Omental fat pad (tissue), 4 donors: ENCODE measurements around the gene SCG5. TPM values are rescaled to one million over a fixed set of nuclear protein-coding genes. Genes with fewer than 3 reads are reported as not detected.

Experiments used
- ATAC-seq: fragments of 150-250 bp; one replicate; pipeline ENCODE4 v1.9.1; 2016; ENCODE audit warnings: mild to moderate bottlenecking, moderate library complexity; ENCODE audit not compliant: low FRiP score
- DNase-seq: peaks from one replicate; pipeline ENCODE4 v3.0.0-alpha.2; 2019; ENCODE audit warnings: low spot score
- total RNA-seq, 4 donors: library from RNA; depleted of rRNA; stranded (reverse); fragments of >200 nt; gene quantifications; one replicate each; pipeline ENCODE4 v1.1.0, GENCODE V29; 2016
- TF ChIP-seq, protein P1 (sequence below), 3 donors: fragments of 450-650 bp; IDR thresholded peaks; one replicate each; pipeline ENCODE4 v1.5.1; 2016 to 2017; ENCODE audit warnings: antibody characterized with exemption in 3 of 3, mild to moderate bottlenecking in 3 of 3, moderate library complexity in 2 of 3

Gene SCG5
- total RNA-seq, 4 donors from 2014 or later, result 2.1 to 3.4 TPM; not detected in 2

- ATAC-seq, result no peak
- DNase-seq, result no peak
- TF ChIP-seq, protein P1, sequence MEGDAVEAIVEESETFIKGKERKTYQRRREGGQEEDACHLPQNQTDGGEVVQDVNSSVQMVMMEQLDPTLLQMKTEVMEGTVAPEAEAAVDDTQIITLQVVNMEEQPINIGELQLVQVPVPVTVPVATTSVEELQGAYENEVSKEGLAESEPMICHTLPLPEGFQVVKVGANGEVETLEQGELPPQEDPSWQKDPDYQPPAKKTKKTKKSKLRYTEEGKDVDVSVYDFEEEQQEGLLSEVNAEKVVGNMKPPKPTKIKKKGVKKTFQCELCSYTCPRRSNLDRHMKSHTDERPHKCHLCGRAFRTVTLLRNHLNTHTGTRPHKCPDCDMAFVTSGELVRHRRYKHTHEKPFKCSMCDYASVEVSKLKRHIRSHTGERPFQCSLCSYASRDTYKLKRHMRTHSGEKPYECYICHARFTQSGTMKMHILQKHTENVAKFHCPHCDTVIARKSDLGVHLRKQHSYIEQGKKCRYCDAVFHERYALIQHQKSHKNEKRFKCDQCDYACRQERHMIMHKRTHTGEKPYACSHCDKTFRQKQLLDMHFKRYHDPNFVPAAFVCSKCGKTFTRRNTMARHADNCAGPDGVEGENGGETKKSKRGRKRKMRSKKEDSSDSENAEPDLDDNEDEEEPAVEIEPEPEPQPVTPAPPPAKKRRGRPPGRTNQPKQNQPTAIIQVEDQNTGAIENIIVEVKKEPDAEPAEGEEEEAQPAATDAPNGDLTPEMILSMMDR (IDR thresholded peaks at IDR 0.05), result no peak
Measured at GRCh38 chr15:32674681-32675080, 33.2 kb downstream of the SCG5 start.

GRCh38 chr15:32675466-32675865 lies 34.0 kb downstream of the SCG5 start:
- TF ChIP-seq, protein P1 (IDR thresholded peaks at IDR 0.05), result no peak
- DNase-seq (no peak), ATAC-seq (no peak)

- ATAC-seq (no peak), DNase-seq (no peak)
- TF ChIP-seq, protein P1 (IDR thresholded peaks at IDR 0.05), result no peak
Measured at GRCh38 chr15:32676169-32676568, 34.7 kb downstream of the SCG5 start.

- no peak for DNase-seq
- TF ChIP-seq, protein P1 (IDR thresholded peaks at IDR 0.05), result no peak
- ATAC-seq, result no peak
Measured at GRCh38 chr15:32677238-32677750, 35.8 kb downstream of the SCG5 start.

GRCh38 chr15:32679298-32679690 lies 37.8 kb downstream of the SCG5 start:
- no peak for ATAC-seq
- DNase-seq, result no peak
- TF ChIP-seq, protein P1 (IDR thresholded peaks at IDR 0.05), result no peak

DNA sequence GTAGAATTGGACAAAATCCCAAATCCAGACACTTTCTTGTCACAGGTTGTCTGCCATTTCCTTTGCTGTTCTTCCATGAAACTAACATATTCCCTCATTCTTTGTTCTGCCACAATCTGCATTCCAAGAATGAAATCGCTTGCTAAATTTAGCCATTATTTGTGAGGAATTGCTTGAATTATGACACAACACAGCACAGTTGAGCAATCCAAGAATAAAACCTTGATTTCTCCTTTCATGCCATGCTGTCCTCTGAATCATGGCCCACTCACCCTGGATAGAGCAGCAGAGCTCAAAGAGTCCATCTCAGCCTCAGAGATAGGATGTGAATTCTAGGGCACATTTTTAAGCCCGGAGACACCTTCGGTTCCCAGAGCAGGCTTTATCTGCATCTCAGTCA lies 41.1 kb downstream of the SCG5 start:
- TF ChIP-seq, protein P1 (IDR thresholded peaks at IDR 0.05), result no peak
- peak; percentile 72 for ATAC-seq
- DNase-seq, result no peak

DNA sequence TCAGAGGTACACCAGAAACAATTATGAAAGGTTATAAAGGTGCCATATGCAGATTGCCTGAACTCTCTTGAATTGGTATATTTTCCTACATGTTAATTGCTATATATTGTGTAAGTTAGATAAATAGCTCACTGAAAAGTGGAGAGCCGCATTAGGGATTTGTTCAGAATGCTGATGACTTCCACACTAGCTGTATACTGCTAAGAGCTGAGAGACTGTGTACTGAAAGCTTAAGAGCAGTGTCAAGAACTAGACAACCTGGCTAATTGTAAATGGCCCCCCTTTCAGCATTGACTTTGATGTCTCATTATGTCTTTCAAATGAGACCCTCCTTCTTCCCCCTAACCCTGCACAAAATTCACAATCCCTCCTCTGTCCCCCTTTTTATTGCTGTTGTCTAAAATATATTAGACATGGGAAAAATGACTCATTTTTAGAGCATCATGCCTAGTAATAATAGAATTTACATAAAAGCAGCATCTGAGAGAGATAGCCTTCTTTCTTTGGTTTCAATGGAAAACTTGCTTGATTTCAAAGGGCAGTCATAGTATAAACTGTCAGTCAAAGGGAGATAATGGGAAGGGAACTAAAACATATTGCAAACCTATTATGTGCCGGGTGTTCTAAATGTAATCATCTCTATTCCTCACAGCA lies 41.6 kb downstream of the SCG5 start:
- DNase-seq, result no peak
- ATAC-seq, result no peak
- TF ChIP-seq, protein P1 (IDR thresholded peaks at IDR 0.05), result no peak
